Measurements from ENCODE around the gene GPSM1.

DNA sequence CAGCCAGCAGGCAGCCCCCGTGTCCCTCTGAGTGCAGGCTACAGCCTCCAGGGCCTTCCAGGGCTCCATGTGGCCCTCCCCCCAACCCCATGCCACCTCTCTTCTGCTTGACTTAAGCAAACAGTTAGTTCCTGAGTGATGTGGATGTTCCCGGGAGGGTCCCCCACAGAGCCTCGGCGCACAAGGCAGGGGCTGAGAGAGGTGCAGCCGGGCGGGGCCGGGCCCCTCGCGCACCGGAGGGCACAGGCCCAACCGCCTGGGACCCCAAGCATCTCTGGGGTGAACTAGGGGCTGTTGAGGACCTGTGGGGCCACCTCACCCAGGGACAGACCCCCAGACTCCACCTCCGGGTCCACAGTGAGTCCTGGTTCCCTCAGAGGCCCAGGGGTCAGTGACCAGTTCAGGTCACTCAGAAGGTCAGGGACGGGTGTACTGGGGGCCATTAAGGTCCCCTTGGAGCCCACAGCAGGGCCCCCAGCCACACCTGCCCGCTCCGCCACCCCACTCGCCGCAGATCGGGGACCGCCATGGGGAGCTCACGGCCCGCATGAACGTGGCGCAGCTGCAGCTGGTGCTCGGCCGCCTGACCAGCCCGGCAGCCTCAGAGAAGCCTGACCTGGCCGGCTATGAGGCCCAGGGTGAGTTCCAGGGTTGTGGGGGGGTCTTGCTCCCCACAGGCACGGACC lies 13.2 kb downstream of the GPSM1 start:
- no peak for TF ChIP-seq CTCF (IDR thresholded peaks at IDR 0.05)
- no peak for TF ChIP-seq EP300 (IDR thresholded peaks at IDR 0.05)

All from tibial nerve (tissue), 4 donors.